ENCODE data around the gene ADGRG1. TPM values are rescaled to one million over a fixed set of nuclear protein-coding genes. Genes with fewer than 3 reads are reported as not detected.

The ADGRG1 gene
- total and polyA plus RNA-seq, 2 experiments from 2014 or later: 45.9 to 58.0 TPM

GRCh38 chr16:57619606-57620334, 8.7 kb upstream of the ADGRG1 start:
- H3K4me1 ChIP-seq (ENCODE audit: insufficient read depth): peaks cover 29% of the 10 kb centered on the region
- no peaks in the 10 kb centered on the region for H4K20me1 ChIP-seq (ENCODE audit: insufficient read depth, poor library complexity, severe bottlenecking)
- H3K4me3 ChIP-seq: peak overlapping the region; percentile 3
- H2AFZ ChIP-seq: peak overlapping the region; percentile 22
- WGBS (ENCODE audit: low lambda C conversion rate, missing lambda C conversion rate): 67% methylated on average over 14 of the region's 16 CpGs
- TF ChIP-seq EZH2phosphoT487 (IDR thresholded peaks at IDR 0.05; ENCODE audit: low read depth, severe bottlenecking, unreplicated experiment): no peak
- TF ChIP-seq EZH2 (IDR thresholded peaks at IDR 0.05; ENCODE audit: borderline replicate concordance): no peak
- TF ChIP-seq CTCF (IDR thresholded peaks at IDR 0.05; ENCODE audit: poor library complexity): no peak
- H3K27me3 ChIP-seq: no peaks in the 10 kb centered on the region
- H3K36me3 ChIP-seq (replicated peaks; ENCODE audit: insufficient read depth, low read depth): no peaks in the 10 kb centered on the region
- peak; percentile 87 for DNase-seq (ENCODE audit: low spot score)
- H3K79me2 ChIP-seq: peaks cover 40% of the 10 kb centered on the region
- peak overlapping the region; percentile 94 for H3K27ac ChIP-seq
- H3K9me3 ChIP-seq (ENCODE audit: low read depth): no peaks in the 10 kb centered on the region
- no peaks in the 10 kb centered on the region for H3K9me2 ChIP-seq (replicated peaks; ENCODE audit: insufficient read depth)
- peak overlapping the region; percentile 84 for H3K4me2 ChIP-seq

- 63% methylated on average over 22 of the region's 27 CpGs for WGBS (ENCODE audit: low lambda C conversion rate, missing lambda C conversion rate)
These were observed 7.8 kb upstream of the ADGRG1 start for GRCh38 chr16:57620335-57621231.

More at GRCh38 chr16:57620335-57621231, 7.8 kb upstream of the ADGRG1 start:
- no peaks in the 10 kb centered on the region for H3K9me3 ChIP-seq (ENCODE audit: low read depth)
- H3K4me1 ChIP-seq (ENCODE audit: insufficient read depth): peaks cover 29% of the 10 kb centered on the region
- peak overlapping the region; percentile 84 for H3K4me2 ChIP-seq
- DNase-seq (ENCODE audit: low spot score): peak; percentile 63
- H3K4me3 ChIP-seq: peak overlapping the region; percentile 3
- no peaks in the 10 kb centered on the region for H3K36me3 ChIP-seq (replicated peaks; ENCODE audit: insufficient read depth, low read depth)
- no peaks in the 10 kb centered on the region for H4K20me1 ChIP-seq (ENCODE audit: insufficient read depth, poor library complexity, severe bottlenecking)
- H2AFZ ChIP-seq: no peak overlapping the region
- no peaks in the 10 kb centered on the region for H3K9me2 ChIP-seq (replicated peaks; ENCODE audit: insufficient read depth)
- no peak for TF ChIP-seq EZH2 (IDR thresholded peaks at IDR 0.05; ENCODE audit: borderline replicate concordance)
- no peak for TF ChIP-seq CTCF (IDR thresholded peaks at IDR 0.05; ENCODE audit: poor library complexity)
- no peak for TF ChIP-seq EZH2phosphoT487 (IDR thresholded peaks at IDR 0.05; ENCODE audit: low read depth, severe bottlenecking, unreplicated experiment)
- no peaks in the 10 kb centered on the region for H3K27me3 ChIP-seq
- peak overlapping the region; percentile 94 for H3K27ac ChIP-seq
- peaks cover 43% of the 10 kb centered on the region for H3K79me2 ChIP-seq
